NT2/D1 (cell line): Measurements from ENCODE around the gene NR3C1.

Source experiments
- SUZ12 ChIP-seq: IDR thresholded peaks from 2 replicates; pipeline ENCODE4 v1.6.1; 2011; ENCODE audit not compliant: insufficient read length, insufficient read depth; ENCODE audit errors: extremely low read depth
- YY1 ChIP-seq: IDR thresholded peaks from 2 replicates; pipeline ENCODE4 v1.6.1; 2011; ENCODE audit not compliant: insufficient read length, insufficient read depth

DNA sequence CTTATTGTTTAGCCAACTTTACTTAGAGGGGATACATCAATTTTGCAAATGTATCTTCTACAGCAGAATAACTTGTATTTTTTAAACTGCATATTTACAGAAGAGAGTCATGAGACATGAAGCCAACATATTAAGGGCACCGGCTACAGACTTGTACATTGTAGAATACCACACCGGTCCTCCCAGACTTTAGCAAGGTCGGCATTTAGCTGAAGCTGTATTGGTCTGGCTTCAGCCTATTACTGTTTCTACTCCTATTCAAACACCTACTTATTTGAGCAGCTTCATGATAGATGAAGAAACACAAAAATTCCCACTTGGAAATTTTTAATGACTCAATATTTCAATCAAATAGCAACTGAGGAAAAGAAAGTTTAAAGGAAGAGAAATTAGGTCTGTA is 33.0 kb downstream of the NR3C1 start:
- TF ChIP-seq YY1 = no peak
- no peak for TF ChIP-seq SUZ12
